H1 (cell line): ENCODE data around the gene QDPR. TPM values are rescaled to one million over a fixed set of nuclear protein-coding genes. Genes with fewer than 3 reads are reported as not detected.

ENCODE experiments used
- CTCF ChIA-PET: fragments of 300-600 bp; sonication (Branson Sonifier 250); formaldehyde crosslinking; loops from one replicate; lab custom pipeline; 2021; ENCODE audit not compliant: partially characterized antibody; lab: Charles Lee
- POLR2A ChIA-PET: fragments of 300-600 bp; sonication (Branson Sonifier 250); formaldehyde crosslinking; loops from one replicate; lab custom pipeline; 2021; ENCODE audit warnings: inconsistent platforms; ENCODE audit not compliant: partially characterized antibody; lab: Charles Lee
- DNase-seq, 2 experiments: peaks; one replicate each; pipeline versions ENCODE4 v3.0.0 to v3.0.0-alpha.2; 2010 to 2022; ENCODE audit warnings: low spot score in 2 of 2, low read depth in 1 of 2, mixed read lengths in 1 of 2
- FAIRE-seq: peaks from 2 replicates; lab custom pipeline; 2011; peaks lifted over from hg19 to GRCh38; lab: Jason Lieb, UNC
- H2AFZ ChIP-seq: 2 replicates; pipeline ENCODE4 v1.8.1; 2012; ENCODE audit warnings: low read length, inconsistent platforms
- H2AK5ac ChIP-seq: 2 replicates; pipeline ENCODE4 v1.6.1; 2013; ENCODE audit warnings: low read depth, low read length
- H2BK120ac ChIP-seq: replicated peaks from 2 replicates; pipeline ENCODE3; 2013; ENCODE audit warnings: low read depth, low read length, inconsistent platforms
- H2BK12ac ChIP-seq: 2 replicates; pipeline ENCODE4 v1.6.1; 2013; ENCODE audit warnings: low read depth, low read length
- H2BK15ac ChIP-seq: 2 replicates; pipeline ENCODE4 v1.6.1; 2013; ENCODE audit warnings: low read length
- H2BK20ac ChIP-seq: 2 replicates; pipeline ENCODE4 v1.6.1; 2013; ENCODE audit warnings: low read length
- H2BK5ac ChIP-seq: 2 replicates; pipeline ENCODE4 v1.6.1; 2013; ENCODE audit warnings: low read depth, low read length
- H3K14ac ChIP-seq: 2 replicates; pipeline ENCODE4 v1.6.1; 2013; ENCODE audit warnings: inconsistent platforms; ENCODE audit not compliant: insufficient read length
- H3K18ac ChIP-seq: 2 replicates; pipeline ENCODE4 v1.6.1; 2013; ENCODE audit warnings: low read length; ENCODE audit errors: extremely low read depth
- H3K23ac ChIP-seq: 2 replicates; pipeline ENCODE4 v1.6.1; 2013; ENCODE audit warnings: inconsistent platforms; ENCODE audit not compliant: insufficient read length
- H3K23me2 ChIP-seq: 2 replicates; pipeline ENCODE4 v1.6.1; 2013; ENCODE audit warnings: low read depth, low read length
- H3K27ac ChIP-seq: 2 replicates; pipeline ENCODE4 v1.6.1; 2011; ENCODE audit warnings: low read depth, low read length, inconsistent platforms
- H3K27me3 ChIP-seq, 4 experiments: replicated peaks in 1 of 4; 1 replicate in 1 of 4; 2 replicates in 3 of 4; pipeline versions ENCODE4 v1.6.1 to v1.8.1; 2011 to 2013; ENCODE audit warnings: low read length in 3 of 4, mild to moderate bottlenecking in 3 of 4, inconsistent platforms in 2 of 4, mixed read lengths in 2 of 4, moderate library complexity in 1 of 4; ENCODE audit not compliant: control insufficient read depth in 3 of 4, insufficient read depth in 3 of 4; ENCODE audit errors: extremely low read depth in 1 of 4
- H3K36me3 ChIP-seq, 4 experiments: 2 replicates each; pipeline versions ENCODE4 v1.6.1 to v1.8.1; 2011 to 2013; ENCODE audit warnings: mild to moderate bottlenecking in 4 of 4, low read length in 3 of 4, moderate library complexity in 2 of 4, control low read depth in 1 of 4, inconsistent platforms in 1 of 4; ENCODE audit not compliant: insufficient read depth in 4 of 4, control insufficient read depth in 2 of 4
- H3K4ac ChIP-seq: replicated peaks from 2 replicates; pipeline ENCODE3; 2013; ENCODE audit warnings: low read length, low read depth, mixed read lengths, inconsistent platforms; ENCODE audit not compliant: insufficient read length
- H3K4me1 ChIP-seq, 4 experiments: replicated peaks in 1 of 4; 1 replicate in 1 of 4; 2 replicates in 3 of 4; pipeline versions ENCODE4 v1.6.1 to v1.8.1; 2011 to 2013; ENCODE audit warnings: low read length in 3 of 4, inconsistent platforms in 2 of 4, mixed read lengths in 1 of 4; ENCODE audit not compliant: insufficient read depth in 4 of 4, control insufficient read depth in 3 of 4
- H3K4me2 ChIP-seq, 2 experiments: 2 replicates each; pipeline versions ENCODE4 v1.6.1 to v1.8.1; 2011 to 2013; ENCODE audit warnings: low read depth in 2 of 2, low read length in 2 of 2, control low read depth in 1 of 2, inconsistent platforms in 1 of 2, mild to moderate bottlenecking in 1 of 2; ENCODE audit not compliant: insufficient read depth in 1 of 2
- H3K4me3 ChIP-seq, 4 experiments: fragments of 200-600, 300-600 bp in 1 of 4; sonication (generic), shearing (Covaris generic), sonication (Bioruptor Twin) in 1 of 4; 2 replicates each; pipeline versions ENCODE4 v1.5.1 to v1.8.1; 2011 to 2016; ENCODE audit warnings: low read length in 4 of 4, low read depth in 3 of 4, control low read depth in 2 of 4, inconsistent platforms in 2 of 4, mild to moderate bottlenecking in 2 of 4, mixed read lengths in 1 of 4, moderate library complexity in 1 of 4; ENCODE audit not compliant: insufficient read depth in 2 of 4; ENCODE audit errors: extremely low read depth in 1 of 4
- H3K56ac ChIP-seq: replicated peaks from 2 replicates; pipeline ENCODE3; 2013; ENCODE audit warnings: low read depth, mild to moderate bottlenecking, mixed read lengths, low read length, inconsistent platforms; ENCODE audit not compliant: insufficient read length
- H3K79me1 ChIP-seq: 2 replicates; pipeline ENCODE4 v1.6.1; 2013; ENCODE audit warnings: low read depth, low read length, control low read depth
- H3K79me2 ChIP-seq, 2 experiments: 2 replicates each; pipeline versions ENCODE4 v1.6.1 to v1.8.1; 2012 to 2013; ENCODE audit warnings: low read length in 2 of 2, mild to moderate bottlenecking in 2 of 2, inconsistent platforms in 1 of 2; ENCODE audit not compliant: insufficient read depth in 2 of 2, control insufficient read depth in 1 of 2
- H3K9ac ChIP-seq, 4 experiments: replicated peaks in 1 of 4; 1 replicate in 1 of 4; 2 replicates in 3 of 4; pipeline versions ENCODE4 v1.6.1 to v1.8.1; 2011 to 2013; ENCODE audit warnings: low read depth in 3 of 4, low read length in 3 of 4, control low read depth in 2 of 4, mild to moderate bottlenecking in 2 of 4, moderate library complexity in 2 of 4, inconsistent platforms in 1 of 4; ENCODE audit errors: extremely low read depth in 1 of 4
- H3K9me3 ChIP-seq, 2 experiments: 2 replicates each; pipeline versions ENCODE4 v1.6.1 to v1.8.1; 2012 to 2013; ENCODE audit warnings: mild to moderate bottlenecking in 2 of 2, moderate library complexity in 2 of 2, control low read depth in 1 of 2, inconsistent platforms in 1 of 2, low read depth in 1 of 2, low read length in 1 of 2, mixed read lengths in 1 of 2; ENCODE audit not compliant: insufficient read depth in 2 of 2
- H4K20me1 ChIP-seq, 2 experiments: replicated peaks in 1 of 2; 2 replicates each; pipeline versions ENCODE3 to v1.8.1; 2011 to 2013; ENCODE audit warnings: inconsistent platforms in 2 of 2, low read length in 2 of 2, mild to moderate bottlenecking in 1 of 2; ENCODE audit not compliant: insufficient read depth in 2 of 2, control insufficient read depth in 1 of 2
- H4K5ac ChIP-seq: 2 replicates; pipeline ENCODE4 v1.6.1; 2013; ENCODE audit warnings: low read length, low read depth, mixed read lengths, inconsistent platforms; ENCODE audit not compliant: insufficient read length
- H4K8ac ChIP-seq: 2 replicates; pipeline ENCODE4 v1.8.0; 2013; ENCODE audit warnings: mild to moderate bottlenecking, moderate library complexity, low read length, inconsistent platforms; ENCODE audit not compliant: insufficient read depth; ENCODE audit errors: extremely low read depth
- H4K91ac ChIP-seq: replicated peaks from 2 replicates; pipeline ENCODE3; 2013; ENCODE audit warnings: low read length, mixed read lengths, inconsistent platforms; ENCODE audit not compliant: insufficient read length
- GTF2F1 ChIP-seq: IDR thresholded peaks from 2 replicates; pipeline ENCODE4 v1.6.1; 2012; ENCODE audit warnings: low read depth, low read length, improper control_type of control experiment, borderline replicate concordance
- PHF8 ChIP-seq: fragments of 200-600 bp; sonication (generic); conservative IDR thresholded peaks from 2 replicates; pipeline ENCODE4 v1.7.1; 2012; ENCODE audit warnings: low read depth, mild to moderate bottlenecking, inconsistent platforms, low read length, moderate library complexity
- RNF2 ChIP-seq: fragments of 200-900, 300-1000 bp; sonication (generic); IDR thresholded peaks from 2 replicates; pipeline ENCODE4 v1.7.1; 2016; ENCODE audit warnings: borderline replicate concordance, low read depth, mild to moderate bottlenecking, antibody characterized with exemption, low read length; ENCODE audit not compliant: poor library complexity, severe bottlenecking; ENCODE audit errors: missing control alignments
- TEAD4 ChIP-seq: IDR thresholded peaks from 2 replicates; pipeline ENCODE4 v1.6.1; 2012; ENCODE audit warnings: low read depth, low read length, inconsistent platforms, mixed read lengths
- WGBS, 2 experiments: shearing (Covaris generic) in 1 of 2; methylation state at CpG; one replicate each; pipeline versions ENCODE4 v1.1.6 to v1.1.7; 2013 to 2015; ENCODE audit warnings: low lambda C conversion rate in 2 of 2, mixed read lengths in 2 of 2, inconsistent platforms in 1 of 2, low coverage in 1 of 2, missing lambda C conversion rate in 1 of 2; ENCODE audit not compliant: insufficient replicate concordance in 2 of 2, insufficient coverage in 1 of 2, insufficient read length in 1 of 2; ENCODE audit errors: extremely low coverage in 1 of 2, missing lambda C conversion rate in 1 of 2; 5-methylcytosine and 5-hydroxymethylcytosine counted together
- polyA plus RNA-seq, 7 experiments: library from polyadenylated mRNA; depleted of rRNA in 3 of 7; stranded (reverse) in 5 of 7; unstranded in 2 of 7; fragments of >200 nt in 5 of 7; fragments of 200-250 nt in 2 of 7; gene quantifications; 1 replicate in 5 of 7; 2 replicates in 1 of 7; 4 replicates in 1 of 7; pipeline versions ENCODE4 v1.2.1 to v1.2.3, GENCODE V29; 2011 to 2013; ENCODE audit warnings: missing spikeins in 2 of 7, mixed read lengths in 2 of 7
- total RNA-seq: library from RNA; stranded (reverse); fragmentation: NEBNext Ultra II Directional; extraction: Animal tissue kit (Norgen Biotek cat#: 25700); gene quantifications from 2 replicates; pipeline ENCODE4 v1.2.1, GENCODE V29; 2021

Gene QDPR
- total and polyA plus RNA-seq, 2 of the 8 experiments (the other 6 are each of a cell fraction or from before 2014, with no cell fraction given), result 33.6 to 35.9 TPM

DNA sequence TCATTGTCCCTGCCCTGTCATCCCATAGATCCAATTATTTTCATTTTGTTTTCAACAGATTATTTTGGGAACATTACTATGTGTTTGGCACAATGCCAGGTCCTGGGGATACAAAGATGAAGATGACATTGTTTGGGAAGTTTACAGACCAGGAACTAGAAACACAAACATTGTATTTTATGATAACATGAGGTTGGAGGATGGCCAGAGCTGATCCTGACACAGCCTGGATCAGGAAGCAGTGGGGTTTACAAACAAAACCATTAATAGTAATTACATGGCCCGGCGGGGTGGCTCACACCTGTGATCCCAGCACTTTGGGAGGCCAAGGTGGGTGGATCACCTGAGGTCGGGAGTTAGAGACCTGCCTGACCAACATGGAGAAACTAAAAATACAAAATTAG, 32.9 kb upstream of the QDPR start:
- no peak overlapping the region for H3K4me3 ChIP-seq
- no peak overlapping the region for H3K56ac ChIP-seq
- FAIRE-seq (no peak), DNase-seq (no peak)
- WGBS, 2 experiments, result 59% methylated on average over 3 of the region's 3 CpGs; no CpG with 5 or more reads in 1 of the 2 experiments
- H3K79me2 ChIP-seq, result no peaks in the 10 kb centered on the region
- no peak overlapping the region for H3K14ac ChIP-seq
- no peaks in the 10 kb centered on the region for H4K20me1 ChIP-seq
- no peak for TF ChIP-seq TEAD4
- no peak for TF ChIP-seq GTF2F1
- no peak for TF ChIP-seq PHF8
- no peak for TF ChIP-seq RNF2
- no peak overlapping the region for H2BK120ac ChIP-seq
- ChIA-PET CTCF (interaction anchor here (1.0 to 1.1 kb wide), 3 partner anchors 9 to 32 kb away, joined by 4 to 5 read pairs (median 5); partner anchors contain the start of gene QDPR), POLR2A (interaction anchor here (0.7 to 1.4 kb wide), 5 partner anchors 13 to 33 kb away, joined by 3 to 6 read pairs (median 3); partner anchors contain the start of gene LAP3)
- no peak overlapping the region for H3K23ac ChIP-seq
- H3K27ac ChIP-seq, result no peak overlapping the region
- no peak overlapping the region for H2BK5ac ChIP-seq
- no peak overlapping the region for H4K8ac ChIP-seq
- no peak overlapping the region for H2AK5ac ChIP-seq
- no peak overlapping the region for H2BK20ac ChIP-seq
- 0 out of 2 replicates have a peak, but pooled peaks cover 3% of the 10 kb centered on the region for H3K23me2 ChIP-seq
- H2BK15ac ChIP-seq, result no peak overlapping the region
- H3K18ac ChIP-seq, result no peak overlapping the region
- H4K91ac ChIP-seq, result no peak overlapping the region
- H3K9me3 ChIP-seq, result no peaks in the 10 kb centered on the region
- H3K36me3 ChIP-seq, result no peaks in the 10 kb centered on the region
- H3K4me1 ChIP-seq, result peaks cover 0 to 4% (median 2%) of the 10 kb centered on the region in 4 experiments; a peak in 4 of 7 replicates
- H3K9ac ChIP-seq, result no peak overlapping the region
- H2AFZ ChIP-seq, result no peak overlapping the region
- H2BK12ac ChIP-seq, result no peak overlapping the region
- no peaks in the 10 kb centered on the region for H3K27me3 ChIP-seq
- H3K4ac ChIP-seq, result no peak overlapping the region
- H3K79me1 ChIP-seq, result no peaks in the 10 kb centered on the region
- no peak overlapping the region for H3K4me2 ChIP-seq
- H4K5ac ChIP-seq, result no peak overlapping the region
